ENCODE measurements around the gene IL1RAP.

Gene IL1RAP

DNA sequence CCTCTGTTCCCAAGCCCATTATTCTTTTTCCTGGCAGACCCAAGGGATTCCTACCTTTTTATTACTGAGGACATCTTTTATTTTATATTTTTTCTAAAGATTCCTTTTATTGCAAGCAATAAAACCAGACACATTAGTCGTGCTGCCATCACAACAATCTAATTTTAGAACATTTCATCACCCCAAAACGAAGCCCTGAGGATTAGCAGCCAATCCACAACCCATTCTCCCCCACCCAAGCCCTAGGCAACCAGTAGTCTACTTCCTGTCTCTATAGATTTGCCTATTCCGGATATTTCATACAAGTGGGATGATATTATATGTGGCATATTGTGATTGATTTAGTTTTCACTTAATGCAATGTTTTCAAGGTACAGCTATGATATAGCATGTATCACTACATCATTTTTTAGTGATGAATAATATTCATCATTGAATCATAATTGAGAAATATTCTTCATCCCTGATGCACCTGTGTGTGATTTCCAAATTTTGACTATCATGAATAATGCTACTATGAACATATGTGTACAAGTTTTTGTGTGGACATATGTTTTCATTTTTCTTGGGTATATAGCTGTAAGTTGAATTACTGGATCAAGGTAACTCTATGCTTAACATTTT lies 65.7 kb downstream of the IL1RAP start:
- no peak for DNase-seq (ENCODE audit: low spot score)

DNA sequence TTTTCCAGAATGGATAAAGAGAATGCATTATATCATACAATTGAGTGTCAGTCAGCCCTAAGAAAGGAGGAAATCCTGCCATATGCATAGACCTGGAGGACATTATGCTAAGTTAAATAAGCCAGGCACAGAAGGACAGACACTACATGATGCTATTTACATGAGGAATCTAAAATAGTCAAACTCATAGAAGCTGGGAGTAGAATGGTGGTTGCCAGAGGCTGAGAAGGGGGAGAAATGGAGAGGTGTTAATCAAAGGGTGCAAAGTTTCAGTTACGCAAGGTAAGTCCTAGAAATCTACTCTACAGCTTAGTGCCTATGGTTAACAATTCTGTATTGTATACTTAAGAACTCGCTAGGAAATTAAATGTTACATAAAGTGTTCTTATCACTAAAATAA lies 66.5 kb downstream of the IL1RAP start:
- no peak for DNase-seq (ENCODE audit: low spot score)

GRCh38 chr3:190581041-190581541 lies 67.2 kb downstream of the IL1RAP start:
- DNase-seq (ENCODE audit: low spot score) = no peak

DNA sequence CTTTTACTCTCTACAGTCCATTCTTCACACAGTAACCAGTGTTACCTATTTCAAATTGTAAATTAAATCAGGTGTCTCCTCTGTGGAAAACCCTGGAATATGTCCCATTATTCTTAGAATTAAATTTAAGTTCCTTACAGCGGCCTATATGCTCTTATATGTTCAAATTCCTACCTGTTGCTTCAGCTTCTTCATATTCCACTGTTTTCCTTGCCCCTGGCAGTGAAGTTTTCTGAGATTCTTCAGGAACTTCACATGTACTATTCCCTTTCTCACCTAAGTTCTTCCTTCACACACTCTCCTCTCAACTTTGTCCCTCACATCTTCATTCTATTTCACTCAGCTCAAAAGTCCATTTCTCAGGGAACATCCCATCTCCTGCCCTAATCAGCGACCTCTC lies 68.8 kb downstream of the IL1RAP start:
- DNase-seq (ENCODE audit: low spot score) = no peak

- no peak for DNase-seq (ENCODE audit: low spot score)
Observed at GRCh38 chr3:190585805-190586630, 72.1 kb downstream of the IL1RAP start.

DNA sequence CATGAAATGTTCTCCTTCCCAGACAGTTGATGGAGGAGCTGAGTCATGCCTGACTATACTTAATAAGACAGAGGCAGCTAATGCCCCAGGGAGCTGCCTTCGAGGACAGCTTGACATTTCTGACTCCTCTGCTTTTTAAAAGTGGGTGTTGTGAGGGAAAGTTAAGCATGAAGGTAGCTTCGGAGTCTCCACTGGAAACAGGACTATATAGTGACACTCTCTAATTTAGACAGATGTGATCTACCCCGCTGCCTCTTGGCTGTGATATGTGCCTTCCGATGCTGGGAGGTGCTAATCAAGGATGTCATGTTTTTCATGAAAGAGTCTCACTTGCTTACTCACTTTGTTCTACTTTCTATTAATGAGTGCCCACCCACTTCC lies 72.7 kb downstream of the IL1RAP start:
- DNase-seq (ENCODE audit: low spot score) = no peak

GRCh38 chr3:190588570-190588969 lies 74.7 kb downstream of the IL1RAP start:
- no peak for DNase-seq (ENCODE audit: low spot score)

- DNase-seq (ENCODE audit: low spot score) = no peak
Observed at GRCh38 chr3:190589326-190589725, 75.4 kb downstream of the IL1RAP start.

DNA sequence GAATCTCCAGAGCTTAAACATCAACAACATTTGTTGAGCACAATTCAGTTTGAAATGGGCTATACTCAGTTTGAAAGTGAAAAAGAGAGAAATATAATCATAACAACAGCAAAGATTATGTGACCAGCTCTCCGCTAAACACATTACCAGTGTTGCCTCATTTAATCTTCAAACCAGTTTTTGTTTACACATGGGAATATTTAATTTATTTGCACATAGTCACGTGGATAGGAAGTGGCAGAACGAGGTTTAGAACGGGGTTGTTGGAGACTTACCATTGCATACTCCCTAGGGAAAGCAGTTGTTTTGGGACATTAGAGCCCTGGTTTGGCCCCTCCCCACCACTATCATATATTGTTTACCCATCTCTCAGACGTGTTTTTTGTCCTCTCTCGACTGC lies 77.2 kb downstream of the IL1RAP start:
- no peak for DNase-seq (ENCODE audit: low spot score)

DNA sequence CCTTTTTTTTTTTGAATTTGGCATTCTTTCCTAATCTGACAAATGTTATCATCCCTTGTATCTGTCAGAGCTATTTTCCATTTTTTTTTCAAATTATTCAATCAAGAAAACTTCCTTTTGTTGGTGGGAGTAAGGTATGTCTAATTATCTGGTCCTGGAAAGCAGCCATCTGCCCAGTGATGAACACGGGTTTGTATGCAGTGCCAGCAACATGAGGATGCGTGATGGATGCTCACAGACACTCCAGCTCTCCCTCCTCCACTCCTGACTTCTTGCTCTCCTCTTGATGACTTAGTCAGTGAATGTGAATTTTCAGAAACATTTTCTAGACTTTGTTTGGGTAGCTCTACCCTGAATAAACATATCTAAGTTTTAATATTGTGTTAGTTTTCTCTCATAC lies 79.2 kb downstream of the IL1RAP start:
- no peak for DNase-seq (ENCODE audit: low spot score)

GRCh38 chr3:190594171-190594570 lies 80.3 kb downstream of the IL1RAP start:
- DNase-seq (ENCODE audit: low spot score) = no peak

DNA sequence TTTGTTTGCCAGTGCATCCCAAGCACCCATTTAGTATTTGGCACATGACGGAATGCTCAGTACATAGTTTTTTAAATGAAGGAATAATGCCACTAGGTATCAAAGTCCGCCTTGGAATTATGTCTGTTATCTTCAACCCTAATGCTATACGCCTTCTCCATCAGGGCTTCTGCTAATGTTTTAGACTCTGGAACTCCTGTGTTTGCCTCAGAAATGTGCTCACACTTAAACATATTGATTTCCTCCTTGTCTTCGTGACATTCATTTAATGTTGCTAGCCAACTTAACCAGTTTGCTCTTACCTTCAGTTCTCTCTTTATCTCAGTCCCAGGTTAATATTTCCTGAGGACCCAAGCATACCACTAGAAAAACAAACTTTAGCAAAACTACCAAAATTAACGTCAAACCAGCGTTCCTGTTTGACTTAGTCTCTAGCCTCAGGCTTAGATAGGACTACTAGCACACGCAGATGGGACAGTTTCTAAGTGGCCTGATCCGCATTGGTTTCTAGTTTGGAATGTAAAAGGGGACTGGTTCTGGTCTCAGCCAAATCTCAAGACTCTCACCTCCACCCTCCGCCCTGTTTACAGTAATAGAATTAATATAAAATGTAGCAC lies 81.4 kb downstream of the IL1RAP start:
- DNase-seq (ENCODE audit: low spot score) = no peak

- no peak for DNase-seq (ENCODE audit: low spot score)
Observed at GRCh38 chr3:190595807-190596206, 81.9 kb downstream of the IL1RAP start.

- DNase-seq (ENCODE audit: low spot score) = no peak
Observed at GRCh38 chr3:190596349-190597285, 82.7 kb downstream of the IL1RAP start.

DNA sequence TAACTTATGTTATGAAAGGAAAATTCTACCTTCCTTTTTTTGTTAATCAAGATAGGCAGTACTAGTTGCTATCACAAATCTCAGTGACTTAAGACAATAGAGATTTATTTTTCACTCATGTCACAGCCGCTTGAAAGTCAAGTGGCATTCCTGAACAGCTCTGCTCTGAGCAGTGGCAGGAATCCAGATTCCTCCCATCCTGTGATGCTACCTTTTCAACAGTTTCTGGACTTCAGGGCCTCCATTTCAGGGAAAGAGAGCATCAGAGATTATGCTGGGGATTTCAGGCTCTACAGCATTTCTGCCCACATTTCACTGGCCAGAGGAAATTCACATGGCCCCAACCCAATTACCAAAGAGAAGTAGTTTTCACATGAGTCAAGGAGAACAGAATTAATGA lies 83.4 kb downstream of the IL1RAP start:
- DNase-seq (ENCODE audit: low spot score) = no peak

DNA sequence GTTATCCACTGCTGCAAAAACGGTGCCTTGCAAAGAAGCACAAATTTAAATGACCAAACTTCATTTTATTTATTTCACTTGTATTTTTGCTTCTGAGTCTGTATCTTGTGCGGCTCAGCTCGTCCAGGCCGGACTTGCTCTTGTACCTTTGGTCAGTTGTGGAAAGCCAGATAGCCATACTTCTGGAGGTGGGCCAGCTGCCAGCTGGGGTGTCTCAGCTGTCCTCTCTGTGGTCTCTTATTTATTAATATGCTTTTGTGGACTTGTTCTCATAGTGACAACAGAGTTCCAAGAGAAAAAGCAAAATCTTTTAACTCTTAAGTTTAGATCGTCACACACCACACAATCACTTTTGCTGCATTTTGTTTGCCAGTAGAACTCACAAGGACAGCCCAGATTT lies 87.7 kb downstream of the IL1RAP start:
- DNase-seq (ENCODE audit: low spot score) = no peak

- no peak for DNase-seq (ENCODE audit: low spot score)
Observed at GRCh38 chr3:190605385-190605784, 91.5 kb downstream of the IL1RAP start.

GRCh38 chr3:190606596-190606995 lies 92.7 kb downstream of the IL1RAP start:
- no peak for DNase-seq (ENCODE audit: low spot score)

GRCh38 chr3:190607021-190607420 lies 93.1 kb downstream of the IL1RAP start:
- no peak for DNase-seq (ENCODE audit: low spot score)

- no peak for DNase-seq (ENCODE audit: low spot score)
Observed at GRCh38 chr3:190608850-190609589, 95.1 kb downstream of the IL1RAP start.
